K562 (cell line): ENCODE results near the gene GLOD4. TPM values are rescaled to one million over a fixed set of nuclear protein-coding genes. Genes with fewer than 3 reads are reported as not detected.

ENCODE experiments used
- ATAC-seq: fragments of 200-7000 bp; cut with Tn5 transposase; 3 replicates; pipeline ENCODE4 v1.9.1; 2020; ENCODE audit warnings: moderate library complexity
- BruUV-seq: library from RNA; stranded (reverse); fragments of 400-500 nt; replicated peaks from 2 replicates; lab custom pipeline; 2021; lab: Mats Ljungman, UMichigan
- CTCF ChIA-PET: fragments of 300-600 bp; formaldehyde crosslinking; extraction: SDS; loops from one replicate; lab custom pipeline; 2021; ENCODE audit warnings: low intra/inter-chr PET ratio; lab: Yijun Ruan, JAX
- POLR2A ChIA-PET: fragments of 300-600, 350-650 bp; sonication (Branson Sonifier 250); formaldehyde crosslinking; extraction: SDS; loops from one replicate; lab custom pipeline; 2021; ENCODE audit warnings: antibody characterized with exemption, inconsistent platforms; lab: Yijun Ruan, JAX
- DNase-seq, 4 experiments: peaks; one replicate each; pipeline versions ENCODE4 v3.0.0 to v3.0.0-alpha.2; 2011 to 2018; ENCODE audit warnings: low spot score in 3 of 4, mixed read lengths in 3 of 4; ENCODE audit errors: extremely low read depth in 1 of 4
- FAIRE-seq: peaks from 2 replicates; lab custom pipeline; 2011; peaks lifted over from hg19 to GRCh38; lab: Jason Lieb, UNC
- H2AFZ ChIP-seq: 2 replicates; pipeline ENCODE4 v1.6.0; 2011; ENCODE audit warnings: low read depth, low read length, control low read depth, inconsistent platforms
- H3K27ac ChIP-seq: fragments of 200-600 bp; 3 replicates; pipeline ENCODE4 v1.8.0; 2011; ENCODE audit warnings: low read depth, mild to moderate bottlenecking, control low read depth, inconsistent platforms, low read length, moderate library complexity, mixed read lengths; ENCODE audit errors: extremely low read depth
- H3K27me3 ChIP-seq, 2 experiments: fragments of 300-600 bp in 1 of 2; 2 replicates in 1 of 2; 3 replicates in 1 of 2; pipeline versions ENCODE4 v1.6.0 to v1.8.0; 2011; ENCODE audit warnings: inconsistent platforms in 2 of 2, low read length in 2 of 2, mild to moderate bottlenecking in 1 of 2, mixed read lengths in 1 of 2, moderate library complexity in 1 of 2; ENCODE audit not compliant: control insufficient read depth in 2 of 2, insufficient read depth in 2 of 2
- H3K36me3 ChIP-seq: fragments of 300-600 bp; 3 replicates; pipeline ENCODE4 v1.8.0; 2011; ENCODE audit warnings: mild to moderate bottlenecking, low read length, inconsistent platforms; ENCODE audit not compliant: control insufficient read depth, insufficient read depth
- H3K4me1 ChIP-seq, 2 experiments: fragments of 200-600 bp in 1 of 2; replicated peaks in 1 of 2; 2 replicates in 1 of 2; 3 replicates in 1 of 2; pipeline versions ENCODE4 v1.5.1 to v1.8.0; 2011; ENCODE audit warnings: inconsistent platforms in 2 of 2, low read length in 2 of 2, mild to moderate bottlenecking in 1 of 2, mixed read lengths in 1 of 2, moderate library complexity in 1 of 2; ENCODE audit not compliant: control insufficient read depth in 2 of 2, insufficient read depth in 2 of 2
- H3K4me2 ChIP-seq: 2 replicates; pipeline ENCODE4 v1.6.1; 2011; ENCODE audit warnings: low read length, control low read depth, inconsistent platforms, mixed read lengths; ENCODE audit not compliant: insufficient read depth
- H3K4me3 ChIP-seq: fragments of 200-600 bp; sonication (generic), shearing (Covaris generic); 2 replicates; pipeline ENCODE4 v1.5.1; 2016; ENCODE audit warnings: control low read depth, inconsistent platforms
- H3K79me2 ChIP-seq: fragments of 200-600 bp; 3 replicates; pipeline ENCODE4 v1.8.0; 2011; ENCODE audit warnings: low read length, inconsistent platforms; ENCODE audit not compliant: control insufficient read depth, insufficient read depth
- H3K9ac ChIP-seq, 2 experiments: 2 replicates each; pipeline versions ENCODE4 v1.6.0 to v1.6.1; 2011; ENCODE audit warnings: low read depth in 2 of 2, low read length in 2 of 2, control low read depth in 1 of 2, inconsistent platforms in 1 of 2, mild to moderate bottlenecking in 1 of 2, mixed read lengths in 1 of 2; ENCODE audit not compliant: insufficient read depth in 1 of 2
- H3K9me1 ChIP-seq: one replicate; pipeline ENCODE4 v1.6.0; 2011; ENCODE audit warnings: inconsistent platforms, mild to moderate bottlenecking, low read length, moderate library complexity; ENCODE audit not compliant: control insufficient read depth, insufficient read depth
- H3K9me3 ChIP-seq: replicated peaks from 2 replicates; pipeline ENCODE4 v1.5.1; 2011; ENCODE audit warnings: low read depth, low read length, inconsistent platforms; ENCODE audit not compliant: control insufficient read depth, insufficient read depth
- H4K20me1 ChIP-seq: replicated peaks from 2 replicates; pipeline ENCODE4 v1.6.1; 2011; ENCODE audit warnings: low read length, inconsistent platforms, mixed read lengths; ENCODE audit not compliant: control insufficient read depth, insufficient read depth
- DEAF1 ChIP-seq: fragments of 450-650 bp; formaldehyde crosslinking; IDR thresholded peaks from 2 replicates; pipeline ENCODE4 v1.4.0; 2020; ENCODE audit warnings: mild to moderate bottlenecking, moderate library complexity
- EZH2 ChIP-seq: IDR thresholded peaks from 2 replicates; pipeline ENCODE4 v1.6.1; 2012; ENCODE audit warnings: low read depth, mild to moderate bottlenecking, inconsistent platforms, low read length, borderline replicate concordance
- RBM22 ChIP-seq: fragments of 200-400 bp; formaldehyde crosslinking; IDR thresholded peaks from 2 replicates; pipeline ENCODE4 v1.6.1; 2018; ENCODE audit warnings: low read length, low read depth; ENCODE audit not compliant: poor library complexity, severe bottlenecking
- ZNF408 ChIP-seq: fragments of 250-450 bp; sonication (Bioruptor Pico); IDR thresholded peaks from 2 replicates; pipeline ENCODE4 v1.4.0; 2020; ENCODE audit warnings: low read depth, mild to moderate bottlenecking, moderate library complexity
- ZSCAN29 ChIP-seq: fragments of 450-650 bp; IDR thresholded peaks from 2 replicates; pipeline ENCODE4 v1.6.1; 2017
- WGBS: fragments of 100-300 bp; shearing (Covaris generic); methylation state at CpG from one replicate; pipeline ENCODE4 v1.1.6; 2016; ENCODE audit warnings: low coverage, mixed read lengths; ENCODE audit not compliant: insufficient coverage; ENCODE audit errors: missing lambda C conversion rate; 5-methylcytosine and 5-hydroxymethylcytosine counted together
- in situ Hi-C: fragments of 300-500 bp; cut with MboI; formaldehyde crosslinking; loops from 4 replicates; pipeline ENCODE4 v1.15.0; 2018; ENCODE audit warnings: inconsistent platforms, mixed read lengths
- intact Hi-C: fragments of 100-400 bp; cut with micrococcal nuclease; formaldehyde crosslinking; loops from 2 replicates; pipeline ENCODE4 v1.14.2; 2022
- polyA plus RNA-seq, 8 experiments: library from polyadenylated mRNA; depleted of rRNA in 4 of 8; stranded (reverse) in 5 of 8; unstranded in 3 of 8; fragments of >200 nt; fragmentation: Nextera tagmentation in 2 of 8; fragmentation: Illumina TruSeq in 1 of 8; extraction: Ambion mirVana in 2 of 8; extraction: Trizol in 1 of 8; gene quantifications; 2 replicates each; pipeline versions ENCODE4 v1.2.1 to v1.2.3, GENCODE V29; 2011 to 2014; ENCODE audit warnings: inconsistent platforms in 1 of 8, missing spikeins in 1 of 8
- total RNA-seq, 7 experiments: library from RNA; depleted of rRNA in 6 of 7; stranded (reverse); fragments of >200 nt in 6 of 7; fragmentation: Illumina TruSeq in 2 of 7; extraction: Trizol in 2 of 7; gene quantifications; 2 replicates each; pipeline versions ENCODE4 v1.2.1 to v1.2.3, GENCODE V29; 2011 to 2021; ENCODE audit warnings: low replicate concordance in 1 of 7

Gene GLOD4
- total and polyA plus RNA-seq, 9 of the 15 experiments (the other 6 are each of a cell fraction or from before 2014, with no cell fraction given), result 52.0 to 109 (median 64.9) TPM

DNA sequence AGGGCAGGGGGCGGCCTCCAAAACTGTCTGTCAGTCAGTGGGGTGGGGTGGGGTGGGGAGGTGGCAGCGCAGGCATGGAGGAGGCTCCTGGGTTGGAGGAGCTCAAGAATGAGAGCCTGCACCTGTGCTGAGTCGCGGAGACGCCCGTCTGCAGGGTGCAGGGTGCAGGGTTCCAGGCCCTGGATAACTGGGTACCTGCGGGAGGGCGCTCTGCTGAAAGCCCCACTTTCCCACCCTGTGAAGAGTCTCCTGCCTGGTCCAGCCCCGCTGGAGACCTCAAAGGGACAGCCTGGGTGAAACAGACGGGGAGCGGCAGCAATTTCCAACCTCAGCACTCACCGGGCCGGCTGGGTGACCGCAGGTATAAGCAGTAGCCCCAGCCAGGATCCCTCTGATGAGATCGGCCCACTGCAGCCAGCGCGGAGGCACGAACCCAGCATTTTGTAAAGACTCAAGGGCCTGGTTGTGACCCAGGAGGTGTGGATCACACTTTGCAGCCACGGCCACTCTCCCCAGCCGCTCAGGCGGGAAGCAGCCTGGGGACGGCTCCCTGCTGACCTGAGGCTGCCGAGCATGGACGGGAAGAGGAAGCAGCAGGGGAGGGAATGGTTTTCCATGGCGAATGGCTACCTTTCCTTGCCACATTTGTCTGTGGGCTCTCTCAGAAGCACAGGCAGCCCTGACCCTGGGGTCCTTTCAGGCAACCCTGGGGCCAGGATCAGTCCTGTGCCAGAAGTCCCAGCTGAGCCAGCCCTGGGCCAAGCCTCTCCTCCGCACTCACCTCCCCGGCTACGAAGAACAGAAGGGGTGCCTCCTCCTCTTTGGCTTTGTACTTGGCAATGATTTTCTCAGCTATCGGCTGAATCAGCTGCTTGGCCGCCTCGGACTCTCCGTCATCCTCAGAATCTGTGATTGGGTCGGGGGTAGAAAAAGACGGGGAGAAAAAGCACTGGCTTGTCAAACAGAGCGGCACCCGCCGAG is 21.1 kb upstream of the GLOD4 start:
- H3K79me2 ChIP-seq, result no peaks in the 10 kb centered on the region
- in situ Hi-C loops, result no loop called here
- POLR2A ChIA-PET, result no interaction called here

More for the DNA sequence above, 21.1 kb upstream of the GLOD4 start:
- no TSS peak for BruUV-seq
- H3K9me3 ChIP-seq, result no peaks in the 10 kb centered on the region
- H3K4me2 ChIP-seq, result no peak overlapping the region
- no peak for FAIRE-seq
- H3K36me3 ChIP-seq, result no peaks in the 10 kb centered on the region
- H3K27me3 ChIP-seq, result peaks cover 29 to 73% of the 10 kb centered on the region in 2 experiments
- TF ChIP-seq ZNF408 (no peak), RBM22 (no peak), ZSCAN29 (no peak), DEAF1 (no peak), EZH2 (0 out of 2 replicates have a peak, but pooled peaks have one; percentile 16)
- TF ChIP-seq, all 486 proteins: peak for 1
- no peak overlapping the region for H3K9ac ChIP-seq
- no peak overlapping the region for H2AFZ ChIP-seq
- no peak overlapping the region for H3K4me3 ChIP-seq
- 0 out of 2 replicates have a peak, but pooled peaks cover 4% of the 10 kb centered on the region for H4K20me1 ChIP-seq
- no peak overlapping the region for H3K27ac ChIP-seq
- DNase-seq (no peak), ATAC-seq (no peak)
- under 1% methylated on average over 21 of the region's 37 CpGs for WGBS
- H3K4me1 ChIP-seq, result peaks cover 0 to 4% of the 10 kb centered on the region in 2 experiments; a peak in 2 of 5 replicates
- CTCF ChIA-PET, result no interaction called here
- no peaks in the 10 kb centered on the region for H3K9me1 ChIP-seq
- intact Hi-C loops, result no loop called here
